Measurements from ENCODE around the gene MNAT1. TPM values are rescaled to one million over a fixed set of nuclear protein-coding genes. Genes with fewer than 3 reads are reported as not detected.

MNAT1 gene
- total RNA-seq, 1 donor from 2014 or later, result 37.1 TPM

DNA sequence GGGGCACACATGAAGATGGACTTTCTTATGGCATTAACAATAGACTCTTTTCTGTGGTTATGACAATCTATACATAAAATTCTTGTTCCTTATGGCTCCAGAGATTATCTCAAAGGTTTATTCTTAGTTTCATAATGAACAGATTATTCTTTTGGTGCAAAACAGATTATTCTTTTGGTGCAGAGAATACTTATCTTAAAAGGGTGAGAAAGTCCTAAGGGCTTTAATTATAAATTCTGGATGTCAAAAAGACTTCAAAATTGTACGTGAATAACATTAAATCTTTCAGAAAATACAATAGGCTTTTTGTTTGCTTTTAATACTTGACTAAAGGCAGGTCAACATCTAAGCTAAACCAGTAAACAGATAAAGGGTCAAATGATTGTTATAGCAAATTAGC, 69.3 kb downstream of the MNAT1 start:
- Mint-ChIP-seq H3K36me3 (ENCODE audit: low read depth) (peaks cover 23% of the 10 kb centered on the region), H3K27ac (no peak overlapping the region), H3K4me1 (no peaks in the 10 kb centered on the region), H3K4me3 (no peak overlapping the region), H3K27me3 (no peaks in the 10 kb centered on the region), H3K9me3 (no peaks in the 10 kb centered on the region)
- no peak for DNase-seq
- ChIA-PET CTCF (no interaction called here), POLR2A (no interaction called here)
- TF ChIP-seq, protein P1, sequence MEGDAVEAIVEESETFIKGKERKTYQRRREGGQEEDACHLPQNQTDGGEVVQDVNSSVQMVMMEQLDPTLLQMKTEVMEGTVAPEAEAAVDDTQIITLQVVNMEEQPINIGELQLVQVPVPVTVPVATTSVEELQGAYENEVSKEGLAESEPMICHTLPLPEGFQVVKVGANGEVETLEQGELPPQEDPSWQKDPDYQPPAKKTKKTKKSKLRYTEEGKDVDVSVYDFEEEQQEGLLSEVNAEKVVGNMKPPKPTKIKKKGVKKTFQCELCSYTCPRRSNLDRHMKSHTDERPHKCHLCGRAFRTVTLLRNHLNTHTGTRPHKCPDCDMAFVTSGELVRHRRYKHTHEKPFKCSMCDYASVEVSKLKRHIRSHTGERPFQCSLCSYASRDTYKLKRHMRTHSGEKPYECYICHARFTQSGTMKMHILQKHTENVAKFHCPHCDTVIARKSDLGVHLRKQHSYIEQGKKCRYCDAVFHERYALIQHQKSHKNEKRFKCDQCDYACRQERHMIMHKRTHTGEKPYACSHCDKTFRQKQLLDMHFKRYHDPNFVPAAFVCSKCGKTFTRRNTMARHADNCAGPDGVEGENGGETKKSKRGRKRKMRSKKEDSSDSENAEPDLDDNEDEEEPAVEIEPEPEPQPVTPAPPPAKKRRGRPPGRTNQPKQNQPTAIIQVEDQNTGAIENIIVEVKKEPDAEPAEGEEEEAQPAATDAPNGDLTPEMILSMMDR (IDR thresholded peaks at IDR 0.05), result no peak
- intact Hi-C loops (cut with micrococcal nuclease), result loop anchor here (5.0 kb wide), 1 partner anchor 37 kb away; no protein-coding TSS in a partner anchor
- ATAC-seq (ENCODE audit: low read depth), result no peak

DNA sequence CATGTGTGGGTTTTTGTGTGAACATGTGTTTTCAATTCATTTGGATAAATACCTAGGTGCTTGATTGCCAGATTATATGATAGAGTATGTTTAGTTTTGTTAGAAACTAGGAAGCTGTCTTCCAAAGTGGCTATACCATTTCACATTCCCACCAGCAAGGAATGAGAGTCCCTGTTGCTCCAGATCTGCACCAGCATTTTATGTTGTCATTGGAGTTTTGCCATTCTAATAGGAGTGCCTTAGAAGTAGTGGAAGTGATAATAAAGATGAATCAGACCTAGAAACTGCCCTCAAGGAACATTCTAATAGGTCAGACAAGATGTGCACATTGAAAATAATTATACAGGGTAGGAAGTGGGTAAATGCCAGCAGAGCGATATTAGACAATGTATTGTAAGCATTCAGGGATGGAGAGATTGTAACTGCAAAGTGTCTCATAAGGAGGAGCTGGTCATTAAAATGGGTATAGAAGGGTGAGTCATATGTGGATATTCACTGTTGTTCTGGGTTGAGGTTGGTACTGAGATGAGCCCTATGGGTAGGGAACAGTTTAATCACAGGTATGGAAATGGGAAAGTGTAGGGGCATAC, 71.4 kb downstream of the MNAT1 start:
- Mint-ChIP-seq H3K27ac (no peak overlapping the region), H3K27me3 (no peaks in the 10 kb centered on the region), H3K4me3 (no peak overlapping the region), H3K9me3 (no peaks in the 10 kb centered on the region), H3K4me1 (no peaks in the 10 kb centered on the region), H3K36me3 (ENCODE audit: low read depth) (peaks cover 24% of the 10 kb centered on the region)
- intact Hi-C loops (cut with micrococcal nuclease), result no loop called here
- no peak for ATAC-seq (ENCODE audit: low read depth)
- ChIA-PET POLR2A (no interaction called here), CTCF (no interaction called here)
- TF ChIP-seq, protein P1 (IDR thresholded peaks at IDR 0.05), result no peak
- no peak for DNase-seq

DNA sequence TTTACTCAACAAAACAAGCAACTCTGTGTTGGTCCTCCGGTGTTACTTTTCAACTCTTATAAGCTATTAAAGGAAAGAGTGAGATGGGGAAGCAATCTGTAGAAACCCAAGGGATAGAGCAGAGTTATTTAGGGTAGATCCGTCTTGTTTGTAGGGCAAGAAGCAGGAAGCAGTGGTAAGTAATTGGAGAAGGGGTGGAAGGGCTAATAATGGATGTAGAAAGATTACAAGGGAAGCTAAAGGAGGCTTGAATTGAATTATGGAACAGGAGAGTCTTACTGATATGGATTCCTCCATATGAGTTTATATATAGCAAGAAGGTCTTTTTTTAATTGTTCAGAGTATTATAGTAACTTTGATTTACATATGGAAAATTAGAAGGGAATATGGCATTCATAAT, 72.7 kb downstream of the MNAT1 start:
- Mint-ChIP-seq H3K4me3 (no peak overlapping the region), H3K27me3 (no peaks in the 10 kb centered on the region), H3K4me1 (no peaks in the 10 kb centered on the region), H3K36me3 (ENCODE audit: low read depth) (peaks cover 26% of the 10 kb centered on the region), H3K9me3 (no peaks in the 10 kb centered on the region), H3K27ac (no peak overlapping the region)
- ChIA-PET POLR2A (no interaction called here), CTCF (no interaction called here)
- DNase-seq (no peak), ATAC-seq (ENCODE audit: low read depth) (no peak)
- TF ChIP-seq, protein P1 (IDR thresholded peaks at IDR 0.05), result no peak
- intact Hi-C loops (cut with micrococcal nuclease), result no loop called here

DNA sequence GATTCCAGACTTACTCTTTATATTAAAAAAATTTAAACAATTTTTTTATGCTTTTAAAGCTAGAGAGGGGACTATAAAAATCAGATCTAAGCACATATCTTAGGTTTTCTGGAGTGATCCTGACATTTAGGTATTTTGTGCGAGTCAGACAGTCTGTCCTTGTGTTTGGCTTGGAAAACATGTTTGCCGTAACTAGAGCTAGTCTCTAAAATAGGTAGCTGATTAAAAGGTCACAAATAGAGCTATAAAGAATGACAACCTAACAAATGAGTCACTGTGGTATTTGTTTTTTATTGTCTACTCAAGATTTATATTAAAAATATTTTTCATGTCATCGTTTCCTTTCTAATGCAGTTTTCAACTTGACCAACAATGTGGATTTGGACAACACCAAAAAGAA, 73.4 kb downstream of the MNAT1 start:
- H3K4me1 Mint-ChIP-seq, result no peaks in the 10 kb centered on the region
- no peaks in the 10 kb centered on the region for H3K9me3 Mint-ChIP-seq
- TF ChIP-seq, protein P1 (IDR thresholded peaks at IDR 0.05), result no peak
- no peaks in the 10 kb centered on the region for H3K27me3 Mint-ChIP-seq
- no peak overlapping the region for H3K27ac Mint-ChIP-seq
- no peak overlapping the region for H3K4me3 Mint-ChIP-seq
- DNase-seq (no peak), ATAC-seq (ENCODE audit: low read depth) (no peak)
- H3K36me3 Mint-ChIP-seq (ENCODE audit: low read depth), result peaks cover 31% of the 10 kb centered on the region
- POLR2A ChIA-PET, result no interaction called here
- CTCF ChIA-PET, result no interaction called here
- intact Hi-C loops (cut with micrococcal nuclease), result no loop called here

DNA sequence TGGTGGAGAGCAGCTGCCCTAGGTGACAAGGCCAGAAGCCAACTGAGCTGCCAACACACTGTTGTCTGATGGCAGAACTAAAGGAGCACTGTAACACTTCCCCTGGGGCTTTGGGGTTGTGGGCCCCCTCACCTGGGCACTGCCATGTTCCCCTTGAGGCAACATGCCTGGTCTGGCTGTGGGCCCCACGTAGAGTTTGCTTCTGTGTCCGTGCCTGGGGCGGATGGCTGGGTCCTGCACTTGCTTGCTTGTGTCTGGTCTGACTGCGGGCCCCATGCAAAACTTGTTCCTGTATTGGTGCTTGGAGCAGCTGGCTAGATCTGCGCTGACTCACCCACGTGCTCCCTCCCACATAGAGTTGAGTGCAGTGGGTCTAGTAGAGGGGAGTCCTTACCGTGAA, 78.4 kb downstream of the MNAT1 start:
- Mint-ChIP-seq H3K36me3 (ENCODE audit: low read depth) (peaks cover 38% of the 10 kb centered on the region), H3K9me3 (no peaks in the 10 kb centered on the region), H3K4me1 (peaks cover 12% of the 10 kb centered on the region), H3K4me3 (no peak overlapping the region), H3K27me3 (no peaks in the 10 kb centered on the region), H3K27ac (no peak overlapping the region)
- ChIA-PET POLR2A (no interaction called here), CTCF (no interaction called here)
- intact Hi-C loops (cut with micrococcal nuclease), result no loop called here
- ATAC-seq (ENCODE audit: low read depth) (no peak), DNase-seq (no peak)
- TF ChIP-seq, protein P1 (IDR thresholded peaks at IDR 0.05), result no peak

All from activated B cell treated with CpG ODN at 0.5 μM for 24 hours (primary cell).